CD14-positive monocyte (primary cell): Measurements from ENCODE around the gene CLEC18B. TPM values are rescaled to one million over a fixed set of nuclear protein-coding genes. Genes with fewer than 3 reads are reported as not detected.

ENCODE experiments used
- DNase-seq, 3 donors: peaks; one replicate each; pipeline ENCODE4 v3.0.0-alpha.2; 2011 to 2022
- H2AFZ ChIP-seq: 2 replicates; pipeline ENCODE4 v1.6.0; 2012; ENCODE audit warnings: mild to moderate bottlenecking, low read depth, low read length, inconsistent platforms; ENCODE audit not compliant: insufficient read depth, poor library complexity, severe bottlenecking
- H3K27ac ChIP-seq, 2 donors: 1 replicate in 1 of 2; 2 replicates in 1 of 2; pipeline ENCODE4 v1.5.1; 2012 to 2013; ENCODE audit warnings: low read length in 2 of 2, control low read depth in 1 of 2, inconsistent platforms in 1 of 2, low read depth in 1 of 2, mild to moderate bottlenecking in 1 of 2
- H3K27me3 ChIP-seq, 2 donors: one replicate each; pipeline versions ENCODE4 v1.6.0 to v1.6.1; 2011 to 2013; ENCODE audit warnings: low read length in 2 of 2; ENCODE audit not compliant: control insufficient read depth in 2 of 2, insufficient read depth in 2 of 2
- H3K36me3 ChIP-seq, 2 donors: replicated peaks in 1 of 2; 1 replicate in 1 of 2; 2 replicates in 1 of 2; pipeline versions ENCODE4 v1.5.1 to v1.6.1; 2012 to 2013; ENCODE audit warnings: low read length in 2 of 2, control low read depth in 1 of 2, inconsistent platforms in 1 of 2, mild to moderate bottlenecking in 1 of 2; ENCODE audit not compliant: insufficient read depth in 2 of 2, control insufficient read depth in 1 of 2
- H3K4me1 ChIP-seq, 2 donors: 1 replicate in 1 of 2; 2 replicates in 1 of 2; pipeline versions ENCODE4 v1.5.1 to v1.6.1; 2012 to 2013; ENCODE audit warnings: low read length in 2 of 2, control low read depth in 1 of 2, inconsistent platforms in 1 of 2, mild to moderate bottlenecking in 1 of 2, moderate library complexity in 1 of 2; ENCODE audit not compliant: insufficient read depth in 2 of 2, control insufficient read depth in 1 of 2
- H3K4me2 ChIP-seq: replicated peaks from 2 replicates; pipeline ENCODE3; 2012; ENCODE audit warnings: low read length, moderate library complexity, mild to moderate bottlenecking; ENCODE audit not compliant: poor library complexity, severe bottlenecking; ENCODE audit errors: extremely low read depth
- H3K4me3 ChIP-seq, 3 experiments: fragments of 200-600 bp in 1 of 3; sonication (generic) in 1 of 3; replicated peaks in 1 of 3; 1 replicate in 2 of 3; 2 replicates in 1 of 3; pipeline ENCODE4 v1.5.1; 2011 to 2013; ENCODE audit warnings: low read length in 3 of 3, mild to moderate bottlenecking in 3 of 3, control low read depth in 2 of 3, low read depth in 2 of 3, inconsistent platforms in 1 of 3, moderate library complexity in 1 of 3
- H3K79me2 ChIP-seq: 2 replicates; pipeline ENCODE4 v1.6.0; 2012; ENCODE audit warnings: mild to moderate bottlenecking, control low read depth, inconsistent platforms, low read length, moderate library complexity; ENCODE audit not compliant: insufficient read depth
- H3K9ac ChIP-seq: 2 replicates; pipeline ENCODE4 v1.6.0; 2017; ENCODE audit warnings: low read length, mild to moderate bottlenecking; ENCODE audit not compliant: insufficient read depth, poor library complexity, severe bottlenecking
- H3K9me3 ChIP-seq, 2 donors: replicated peaks in 1 of 2; 1 replicate in 1 of 2; 2 replicates in 1 of 2; pipeline versions ENCODE4 v1.5.1 to v1.6.1; 2012 to 2013; ENCODE audit warnings: low read length in 2 of 2, control low read depth in 1 of 2; ENCODE audit not compliant: control insufficient read depth in 1 of 2, insufficient read depth in 1 of 2
- H4K20me1 ChIP-seq: 2 replicates; pipeline ENCODE4 v1.6.0; 2012; ENCODE audit warnings: mild to moderate bottlenecking, low read length, control low read depth, moderate library complexity; ENCODE audit not compliant: insufficient read depth
- H3K27ac Mint-ChIP-seq, 7 donors: one replicate each; pipeline ENCODE4 v1.8.0; 2020; ENCODE audit warnings: mild to moderate bottlenecking in 7 of 7, mixed read lengths in 7 of 7, moderate library complexity in 6 of 7, inconsistent platforms in 2 of 7
- H3K27me3 Mint-ChIP-seq, 3 donors: one replicate each; pipeline ENCODE4 v1.8.0; 2021 to 2022; ENCODE audit warnings: low read depth in 3 of 3, mild to moderate bottlenecking in 3 of 3, mixed read lengths in 3 of 3, moderate library complexity in 3 of 3, inconsistent platforms in 1 of 3
- H3K36me3 Mint-ChIP-seq, 2 donors: one replicate each; pipeline ENCODE4 v1.8.0; 2020; ENCODE audit warnings: mixed read lengths in 2 of 2, inconsistent platforms in 1 of 2, mild to moderate bottlenecking in 1 of 2
- H3K4me1 Mint-ChIP-seq: one replicate; pipeline ENCODE4 v1.8.0; 2020; ENCODE audit warnings: mild to moderate bottlenecking, mixed read lengths
- H3K4me3 Mint-ChIP-seq, 2 donors: one replicate each; pipeline ENCODE4 v1.8.0; 2020; ENCODE audit warnings: mild to moderate bottlenecking in 2 of 2, mixed read lengths in 2 of 2, moderate library complexity in 1 of 2
- H3K9me3 Mint-ChIP-seq, 7 donors: one replicate each; pipeline ENCODE4 v1.8.0; 2020 to 2022; ENCODE audit warnings: mixed read lengths in 7 of 7, mild to moderate bottlenecking in 6 of 7, moderate library complexity in 6 of 7, inconsistent platforms in 2 of 7
- WGBS: methylation state at CpG from one replicate; pipeline ENCODE4 v1.1.5; 2013; ENCODE audit warnings: missing lambda C conversion rate; ENCODE audit not compliant: insufficient coverage; 5-methylcytosine and 5-hydroxymethylcytosine counted together
- intact Hi-C, 2 donors: fragments of 100-400 bp; cut with micrococcal nuclease; formaldehyde crosslinking; loops; one replicate each; pipeline versions ENCODE4 v1.15.0 to v1.15.1; 2023
- polyA plus RNA-seq, 3 donors: library from polyadenylated mRNA; depleted of rRNA in 1 of 3; unstranded in 2 of 3; stranded (reverse) in 1 of 3; fragments of 300-500 nt in 2 of 3; fragments of >200 nt in 1 of 3; fragmentation: Illumina TruSeq in 2 of 3; gene quantifications; 1 replicate in 2 of 3; 2 replicates in 1 of 3; pipeline ENCODE4 v1.2.3, GENCODE V29; 2012 to 2021
- TF ChIP-seq, protein P1 (sequence below): fragments of 200-600 bp; IDR thresholded peaks from one replicate; pipeline ENCODE4 v1.8.0; 2022; ENCODE audit warnings: antibody characterized with exemption, mild to moderate bottlenecking

CLEC18B gene
- polyA plus RNA-seq, 3 donors = 1.5 TPM; not detected in 2

GRCh38 chr16:74456290-74456625 lies 35.0 kb upstream of the CLEC18B start:
- Histone ChIP-seq H3K9ac (no peak overlapping the region), H3K4me2 (no peak overlapping the region), H3K27ac (no peak overlapping the region), H3K27me3 (no peaks in the 10 kb centered on the region), H3K36me3 (peaks cover 83 to 93% of the 10 kb centered on the region in 2 donors), H3K4me3 (no peak overlapping the region), H2AFZ (no peak overlapping the region), H3K79me2 (no peaks in the 10 kb centered on the region), H3K9me3 (no peaks in the 10 kb centered on the region), H4K20me1 (no peaks in the 10 kb centered on the region), H3K4me1 (no peaks in the 10 kb centered on the region)
- Mint-ChIP-seq H3K9me3 (no peaks in the 10 kb centered on the region), H3K27ac (no peak overlapping the region), H3K36me3 (peaks cover 84 to 92% of the 10 kb centered on the region in 2 donors), H3K27me3 (peaks cover 0 to 5% (median 0%) of the 10 kb centered on the region in 3 donors), H3K4me1 (no peaks in the 10 kb centered on the region), H3K4me3 (no peak overlapping the region)
- TF ChIP-seq, protein P1, sequence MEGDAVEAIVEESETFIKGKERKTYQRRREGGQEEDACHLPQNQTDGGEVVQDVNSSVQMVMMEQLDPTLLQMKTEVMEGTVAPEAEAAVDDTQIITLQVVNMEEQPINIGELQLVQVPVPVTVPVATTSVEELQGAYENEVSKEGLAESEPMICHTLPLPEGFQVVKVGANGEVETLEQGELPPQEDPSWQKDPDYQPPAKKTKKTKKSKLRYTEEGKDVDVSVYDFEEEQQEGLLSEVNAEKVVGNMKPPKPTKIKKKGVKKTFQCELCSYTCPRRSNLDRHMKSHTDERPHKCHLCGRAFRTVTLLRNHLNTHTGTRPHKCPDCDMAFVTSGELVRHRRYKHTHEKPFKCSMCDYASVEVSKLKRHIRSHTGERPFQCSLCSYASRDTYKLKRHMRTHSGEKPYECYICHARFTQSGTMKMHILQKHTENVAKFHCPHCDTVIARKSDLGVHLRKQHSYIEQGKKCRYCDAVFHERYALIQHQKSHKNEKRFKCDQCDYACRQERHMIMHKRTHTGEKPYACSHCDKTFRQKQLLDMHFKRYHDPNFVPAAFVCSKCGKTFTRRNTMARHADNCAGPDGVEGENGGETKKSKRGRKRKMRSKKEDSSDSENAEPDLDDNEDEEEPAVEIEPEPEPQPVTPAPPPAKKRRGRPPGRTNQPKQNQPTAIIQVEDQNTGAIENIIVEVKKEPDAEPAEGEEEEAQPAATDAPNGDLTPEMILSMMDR = no peak
- WGBS = 93% methylated on average over 16 of the region's 16 CpGs
- intact Hi-C loops = no loop called here
- no peak for DNase-seq

GRCh38 chr16:74455619-74456289 lies 34.5 kb upstream of the CLEC18B start:
- TF ChIP-seq, protein P1 = no peak
- no peak overlapping the region for H3K4me2 ChIP-seq
- H3K9me3 ChIP-seq = no peaks in the 10 kb centered on the region
- no peak overlapping the region for H3K9ac ChIP-seq
- no peak overlapping the region for H3K4me3 ChIP-seq
- Mint-ChIP-seq H3K4me1 (no peaks in the 10 kb centered on the region), H3K27me3 (peaks cover 0 to 5% (median 0%) of the 10 kb centered on the region in 3 donors), H3K36me3 (peaks cover 84 to 92% of the 10 kb centered on the region in 2 donors), H3K27ac (peak overlapping the region in 1 of 7 donors; percentile 65), H3K9me3 (no peaks in the 10 kb centered on the region), H3K4me3 (no peak overlapping the region)
- H3K4me1 ChIP-seq = no peaks in the 10 kb centered on the region
- peaks cover 83 to 93% of the 10 kb centered on the region in 2 donors for H3K36me3 ChIP-seq
- no peaks in the 10 kb centered on the region for H3K27me3 ChIP-seq
- no peaks in the 10 kb centered on the region for H3K79me2 ChIP-seq
- no peak for DNase-seq
- 95% methylated on average over 10 of the region's 10 CpGs for WGBS
- H4K20me1 ChIP-seq = no peaks in the 10 kb centered on the region
- intact Hi-C loops = no loop called here
- no peak overlapping the region for H2AFZ ChIP-seq
- H3K27ac ChIP-seq = no peak overlapping the region
